ENCODE results near the gene RET. TPM values are rescaled to one million over a fixed set of nuclear protein-coding genes. Genes with fewer than 3 reads are reported as not detected.

The RET gene
- total and polyA plus RNA-seq, 4 donors, result 0.31 to 1.3 (median 0.77) TPM

DNA sequence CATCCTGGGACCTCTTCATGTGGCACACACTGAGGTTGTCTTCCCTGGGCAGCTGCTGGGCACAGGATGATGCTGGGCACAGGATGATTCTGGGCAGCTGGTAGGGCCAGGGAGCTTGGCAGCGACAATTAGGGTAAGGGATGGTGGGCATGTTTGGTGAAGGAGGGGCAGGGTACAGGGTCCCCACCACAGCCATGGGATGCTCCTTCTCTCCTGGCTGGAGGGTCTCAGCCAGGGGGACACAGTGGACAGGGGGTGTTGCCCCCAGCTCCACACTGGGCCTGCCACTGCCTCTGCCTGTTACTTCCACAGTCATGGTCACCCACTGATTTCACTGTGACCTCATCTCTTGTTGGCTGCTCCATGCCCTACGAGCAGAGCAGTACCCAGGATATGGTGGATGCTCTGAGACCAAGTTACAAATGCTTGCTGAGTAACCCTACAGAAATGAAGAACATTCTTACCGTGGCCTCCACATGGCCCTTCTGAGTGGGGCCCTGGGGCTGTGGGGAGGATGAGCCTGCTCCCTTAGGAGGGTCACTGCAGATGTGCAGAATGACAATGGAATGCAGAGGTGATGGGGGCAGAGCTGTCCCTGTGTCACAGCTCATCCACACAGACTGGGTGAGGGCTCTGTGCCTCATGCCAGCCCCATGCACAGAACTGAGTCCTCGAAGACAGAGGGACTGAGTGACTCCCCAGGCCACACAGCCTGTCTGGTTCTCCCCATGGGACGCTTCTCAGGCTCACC lies 28.4 kb upstream of the RET start:
- no peaks in the 10 kb centered on the region for H3K9me3 ChIP-seq (ENCODE audit: control insufficient read depth in 4 of 4, insufficient read depth in 3 of 4, low read length in 3 of 4)
- no peak overlapping the region for H3K27ac ChIP-seq (ENCODE audit: low read depth in 1 of 2, low read length in 1 of 2)
- H3K36me3 ChIP-seq (ENCODE audit: control insufficient read depth in 4 of 4, insufficient read depth in 4 of 4, low read length in 4 of 4), result no peaks in the 10 kb centered on the region
- H3K4me3 ChIP-seq, result no peak overlapping the region
- ATAC-seq (ENCODE audit: insufficient read depth, low FRiP score), result no peak
- WGBS, 2 donors, result 73 to 89% methylated on average over 5 of the region's 5 CpGs
- H3K4me1 ChIP-seq (ENCODE audit: control insufficient read depth in 5 of 5, insufficient read depth in 5 of 5, low read length in 5 of 5), result peaks cover 0 to 11% (median 4%) of the 10 kb centered on the region in 5 donors
- TF ChIP-seq, protein P1, sequence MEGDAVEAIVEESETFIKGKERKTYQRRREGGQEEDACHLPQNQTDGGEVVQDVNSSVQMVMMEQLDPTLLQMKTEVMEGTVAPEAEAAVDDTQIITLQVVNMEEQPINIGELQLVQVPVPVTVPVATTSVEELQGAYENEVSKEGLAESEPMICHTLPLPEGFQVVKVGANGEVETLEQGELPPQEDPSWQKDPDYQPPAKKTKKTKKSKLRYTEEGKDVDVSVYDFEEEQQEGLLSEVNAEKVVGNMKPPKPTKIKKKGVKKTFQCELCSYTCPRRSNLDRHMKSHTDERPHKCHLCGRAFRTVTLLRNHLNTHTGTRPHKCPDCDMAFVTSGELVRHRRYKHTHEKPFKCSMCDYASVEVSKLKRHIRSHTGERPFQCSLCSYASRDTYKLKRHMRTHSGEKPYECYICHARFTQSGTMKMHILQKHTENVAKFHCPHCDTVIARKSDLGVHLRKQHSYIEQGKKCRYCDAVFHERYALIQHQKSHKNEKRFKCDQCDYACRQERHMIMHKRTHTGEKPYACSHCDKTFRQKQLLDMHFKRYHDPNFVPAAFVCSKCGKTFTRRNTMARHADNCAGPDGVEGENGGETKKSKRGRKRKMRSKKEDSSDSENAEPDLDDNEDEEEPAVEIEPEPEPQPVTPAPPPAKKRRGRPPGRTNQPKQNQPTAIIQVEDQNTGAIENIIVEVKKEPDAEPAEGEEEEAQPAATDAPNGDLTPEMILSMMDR (IDR thresholded peaks at IDR 0.05; ENCODE audit: control extremely low read depth, extremely low read depth), result no peak
- peaks cover 0 to 7% (median 3%) of the 10 kb centered on the region in 3 donors for H3K27me3 ChIP-seq (ENCODE audit: control insufficient read depth in 3 of 3, insufficient read depth in 3 of 3, low read length in 2 of 3)
- no peak for DNase-seq
- H3K9ac ChIP-seq (ENCODE audit: insufficient read depth in 1 of 2, low read length in 2 of 2), result no peak overlapping the region

DNA sequence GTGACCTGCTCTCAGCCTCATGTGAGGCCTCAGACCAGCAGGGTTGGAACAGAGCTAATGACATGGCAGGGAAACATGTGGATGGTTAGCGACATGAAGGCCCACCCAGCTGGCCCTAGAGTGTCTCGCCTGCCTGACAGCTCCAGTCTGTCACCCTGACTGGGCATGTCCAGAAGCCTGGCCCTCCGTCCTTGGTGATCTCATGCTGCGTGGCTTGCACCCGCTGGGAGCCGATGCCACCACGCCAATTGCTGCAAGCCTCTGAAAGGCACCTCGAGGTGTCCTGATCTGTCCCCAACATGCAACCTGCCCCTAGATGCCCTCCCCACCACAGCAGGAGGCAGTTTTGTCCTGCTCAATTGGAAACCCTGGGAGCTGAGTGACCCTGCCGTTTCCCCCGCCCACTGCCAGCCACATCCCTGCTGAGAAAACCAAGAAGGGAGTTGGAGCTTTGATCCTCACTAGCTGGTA lies 27.8 kb upstream of the RET start:
- Histone ChIP-seq H3K4me1 (ENCODE audit: control insufficient read depth in 5 of 5, insufficient read depth in 5 of 5, low read length in 5 of 5) (peaks cover 0 to 10% (median 4%) of the 10 kb centered on the region in 5 donors), H3K4me3 (no peak overlapping the region), H3K36me3 (ENCODE audit: control insufficient read depth in 4 of 4, insufficient read depth in 4 of 4, low read length in 4 of 4) (no peaks in the 10 kb centered on the region), H3K27ac (ENCODE audit: low read depth in 1 of 2, low read length in 1 of 2) (no peak overlapping the region), H3K27me3 (ENCODE audit: control insufficient read depth in 3 of 3, insufficient read depth in 3 of 3, low read length in 2 of 3) (peaks cover 0 to 7% (median 4%) of the 10 kb centered on the region in 3 donors), H3K9ac (ENCODE audit: insufficient read depth in 1 of 2, low read length in 2 of 2) (no peak overlapping the region), H3K9me3 (ENCODE audit: control insufficient read depth in 4 of 4, insufficient read depth in 3 of 4, low read length in 3 of 4) (no peaks in the 10 kb centered on the region)
- DNase-seq (no peak), ATAC-seq (ENCODE audit: insufficient read depth, low FRiP score) (no peak)
- TF ChIP-seq, protein P1 (IDR thresholded peaks at IDR 0.05; ENCODE audit: control extremely low read depth, extremely low read depth), result no peak
- WGBS, 2 donors, result 68 to 90% methylated on average over 10 of the region's 10 CpGs

DNA sequence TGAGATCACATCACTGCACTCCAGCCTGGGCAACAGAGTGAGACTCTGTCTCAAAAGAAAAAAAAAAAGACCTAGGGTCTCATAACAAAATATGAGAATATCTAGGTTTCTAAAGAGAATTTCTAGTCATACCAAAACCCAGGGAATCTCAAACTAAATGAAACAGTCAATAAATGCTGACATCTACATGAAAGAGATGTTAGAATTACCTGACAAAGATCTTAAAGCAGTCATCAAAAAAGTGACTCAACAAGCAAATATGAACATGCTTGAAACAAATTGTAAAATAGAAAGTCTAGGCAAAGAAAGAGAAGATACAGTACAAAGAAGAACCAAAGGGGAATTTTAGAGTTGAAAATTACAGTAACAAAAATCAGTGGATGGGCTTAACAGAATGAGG lies 26.9 kb upstream of the RET start:
- peaks cover 0 to 7% (median 4%) of the 10 kb centered on the region in 3 donors for H3K27me3 ChIP-seq (ENCODE audit: control insufficient read depth in 3 of 3, insufficient read depth in 3 of 3, low read length in 2 of 3)
- ATAC-seq (ENCODE audit: insufficient read depth, low FRiP score), result no peak
- H3K9me3 ChIP-seq (ENCODE audit: control insufficient read depth in 4 of 4, insufficient read depth in 3 of 4, low read length in 3 of 4), result no peaks in the 10 kb centered on the region
- peaks cover 0 to 4% (median 0%) of the 10 kb centered on the region in 5 donors for H3K4me1 ChIP-seq (ENCODE audit: control insufficient read depth in 5 of 5, insufficient read depth in 5 of 5, low read length in 5 of 5)
- H3K4me3 ChIP-seq, result no peak overlapping the region
- no peak for DNase-seq
- H3K36me3 ChIP-seq (ENCODE audit: control insufficient read depth in 4 of 4, insufficient read depth in 4 of 4, low read length in 4 of 4), result no peaks in the 10 kb centered on the region
- no peak overlapping the region for H3K27ac ChIP-seq (ENCODE audit: low read depth in 1 of 2, low read length in 1 of 2)
- no peak overlapping the region for H3K9ac ChIP-seq (ENCODE audit: insufficient read depth in 1 of 2, low read length in 2 of 2)
- TF ChIP-seq, protein P1 (IDR thresholded peaks at IDR 0.05; ENCODE audit: control extremely low read depth, extremely low read depth), result no peak
